GM21515 (cell line): ENCODE results near the gene IGFLR1.

Experiments
- ATAC-seq: cut with Tn5 transposase; IDR thresholded peaks from one replicate; pipeline ENCODE4 v1.9.1; 2021; ENCODE audit not compliant: unreplicated experiment

Gene IGFLR1

GRCh38 chr19:35742121-35742724 lies at the start of gene IGFLR1:
TSS of gene IGFLR1 (minus strand) at chr19:35742452. CDS start at chr19:35741180, 1,272 bp downstream.
- ATAC-seq: no peak

GRCh38 chr19:35791814-35792279 lies 49.6 kb upstream of the IGFLR1 start:
- ATAC-seq: no peak

GRCh38 chr19:35790981-35791813 lies 48.9 kb upstream of the IGFLR1 start:
- ATAC-seq: no peak

- no peak for ATAC-seq
Observed at GRCh38 chr19:35789978-35790944, 48.0 kb upstream of the IGFLR1 start.

- ATAC-seq: no peak
Observed at GRCh38 chr19:35789195-35789977, 47.1 kb upstream of the IGFLR1 start.

GRCh38 chr19:35788205-35788960 lies 46.1 kb upstream of the IGFLR1 start:
- ATAC-seq: no peak

- ATAC-seq: no peak
Observed at GRCh38 chr19:35787227-35787799, 45.1 kb upstream of the IGFLR1 start.

GRCh38 chr19:35786299-35787160 lies 44.3 kb upstream of the IGFLR1 start:
- ATAC-seq: no peak

GRCh38 chr19:35785339-35785627 lies 43.0 kb upstream of the IGFLR1 start:
- no peak for ATAC-seq

GRCh38 chr19:35784503-35785338 lies 42.5 kb upstream of the IGFLR1 start:
- ATAC-seq: no peak

- ATAC-seq: no peak
Observed at GRCh38 chr19:35783469-35784434, 41.5 kb upstream of the IGFLR1 start.

GRCh38 chr19:35782589-35782988 lies 40.3 kb upstream of the IGFLR1 start:
- no peak for ATAC-seq

GRCh38 chr19:35781650-35782049 lies 39.4 kb upstream of the IGFLR1 start:
- no peak for ATAC-seq

GRCh38 chr19:35780717-35781116 lies 38.5 kb upstream of the IGFLR1 start:
- ATAC-seq: no peak

GRCh38 chr19:35780058-35780457 lies 37.8 kb upstream of the IGFLR1 start:
- no peak for ATAC-seq

GRCh38 chr19:35779033-35779432 lies 36.8 kb upstream of the IGFLR1 start:
- no peak for ATAC-seq

GRCh38 chr19:35777961-35778360 lies 35.7 kb upstream of the IGFLR1 start:
- no peak for ATAC-seq
